ENCODE measurements around the gene RLN1. TPM values are rescaled to one million over a fixed set of nuclear protein-coding genes. Genes with fewer than 3 reads are reported as not detected.
"Not testable (repeated sequence)": the region's sequence is repeated elsewhere in the genome, so short reads cannot be mapped to it uniquely, and the experiment has no call there.

RLN1 gene
- total RNA-seq, 1 donor from 2014 or later: 0.35 TPM

GRCh38 chr9:5326893-5327548, 12.7 kb downstream of the RLN1 start:
- no peak for DNase-seq
- no peak for ATAC-seq
- intact Hi-C loops (cut with micrococcal nuclease): no loop called here

GRCh38 chr9:5326187-5326586, 13.5 kb downstream of the RLN1 start:
- ATAC-seq (no peak), DNase-seq (no peak)
- intact Hi-C loops (cut with micrococcal nuclease): no loop called here

- intact Hi-C loops (cut with micrococcal nuclease); DNase-seq; ATAC-seq: not testable (repeated sequence)
Observed at GRCh38 chr9:5321601-5322000, 18.1 kb downstream of the RLN1 start.

GRCh38 chr9:5321058-5321457, 18.6 kb downstream of the RLN1 start:
- ATAC-seq (no peak), DNase-seq (no peak)
- intact Hi-C loops (cut with micrococcal nuclease): no loop called here

GRCh38 chr9:5316406-5316805, 23.3 kb downstream of the RLN1 start:
- DNase-seq; intact Hi-C loops (cut with micrococcal nuclease); ATAC-seq: not testable (repeated sequence)

DNA sequence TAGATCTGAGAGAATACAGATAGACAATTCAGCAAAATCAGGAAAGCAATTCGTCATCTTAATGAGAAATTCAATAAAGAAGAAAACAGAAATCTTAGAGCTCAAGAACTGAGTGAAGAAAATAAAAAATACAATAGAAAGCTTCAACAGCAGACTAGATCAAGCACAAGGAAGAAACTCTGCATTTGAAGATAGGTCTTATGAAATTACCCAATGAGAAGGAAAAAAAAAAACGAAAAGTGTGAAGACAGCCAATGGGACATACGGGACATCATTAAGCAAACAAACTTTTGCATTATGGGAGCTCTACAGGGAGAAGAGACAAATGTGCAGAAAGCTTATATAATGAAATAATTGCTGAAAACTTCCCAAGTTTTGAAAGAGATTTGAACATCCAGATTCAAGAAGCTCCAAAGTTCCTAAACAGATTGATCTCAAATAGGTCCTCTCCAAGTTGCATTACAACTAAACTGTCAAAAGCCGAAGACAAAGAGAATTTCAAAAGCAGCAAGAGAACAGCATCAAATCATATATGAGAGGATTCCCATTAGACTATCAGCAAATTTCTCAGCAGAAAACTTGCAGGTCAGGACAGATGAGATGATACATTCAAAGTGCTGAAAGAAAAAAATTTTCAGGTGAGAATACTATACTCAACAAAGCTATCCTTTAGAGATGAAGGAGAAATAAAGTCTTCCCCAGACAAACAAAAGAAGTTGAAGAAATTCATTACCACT, 24.3 kb downstream of the RLN1 start:
- intact Hi-C loops (cut with micrococcal nuclease): no loop called here
- no peak for ATAC-seq
- DNase-seq: no peak

DNA sequence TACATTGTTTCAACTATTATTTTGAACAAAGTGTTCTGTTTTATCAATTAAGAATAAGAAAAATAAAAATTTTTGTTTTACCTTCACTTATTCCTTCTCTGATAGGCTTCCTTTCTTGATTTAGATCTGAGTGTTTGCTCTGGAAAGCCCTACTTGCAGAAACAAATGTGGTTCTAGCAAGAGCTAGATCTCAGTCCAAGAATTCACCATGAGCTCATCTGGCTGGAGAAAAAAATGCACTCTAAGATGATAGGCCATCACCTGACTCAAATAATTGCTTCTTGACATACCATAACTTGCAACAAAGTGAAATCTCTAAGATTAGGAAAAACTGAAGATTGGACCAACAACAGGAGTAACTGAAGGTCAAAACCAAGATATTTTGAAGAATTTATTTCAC, 28.8 kb downstream of the RLN1 start:
- intact Hi-C loops (cut with micrococcal nuclease): no loop called here
- no peak for ATAC-seq
- DNase-seq: no peak

GRCh38 chr9:5305741-5306140, 33.9 kb downstream of the RLN1 start:
- ATAC-seq: no peak

DNA sequence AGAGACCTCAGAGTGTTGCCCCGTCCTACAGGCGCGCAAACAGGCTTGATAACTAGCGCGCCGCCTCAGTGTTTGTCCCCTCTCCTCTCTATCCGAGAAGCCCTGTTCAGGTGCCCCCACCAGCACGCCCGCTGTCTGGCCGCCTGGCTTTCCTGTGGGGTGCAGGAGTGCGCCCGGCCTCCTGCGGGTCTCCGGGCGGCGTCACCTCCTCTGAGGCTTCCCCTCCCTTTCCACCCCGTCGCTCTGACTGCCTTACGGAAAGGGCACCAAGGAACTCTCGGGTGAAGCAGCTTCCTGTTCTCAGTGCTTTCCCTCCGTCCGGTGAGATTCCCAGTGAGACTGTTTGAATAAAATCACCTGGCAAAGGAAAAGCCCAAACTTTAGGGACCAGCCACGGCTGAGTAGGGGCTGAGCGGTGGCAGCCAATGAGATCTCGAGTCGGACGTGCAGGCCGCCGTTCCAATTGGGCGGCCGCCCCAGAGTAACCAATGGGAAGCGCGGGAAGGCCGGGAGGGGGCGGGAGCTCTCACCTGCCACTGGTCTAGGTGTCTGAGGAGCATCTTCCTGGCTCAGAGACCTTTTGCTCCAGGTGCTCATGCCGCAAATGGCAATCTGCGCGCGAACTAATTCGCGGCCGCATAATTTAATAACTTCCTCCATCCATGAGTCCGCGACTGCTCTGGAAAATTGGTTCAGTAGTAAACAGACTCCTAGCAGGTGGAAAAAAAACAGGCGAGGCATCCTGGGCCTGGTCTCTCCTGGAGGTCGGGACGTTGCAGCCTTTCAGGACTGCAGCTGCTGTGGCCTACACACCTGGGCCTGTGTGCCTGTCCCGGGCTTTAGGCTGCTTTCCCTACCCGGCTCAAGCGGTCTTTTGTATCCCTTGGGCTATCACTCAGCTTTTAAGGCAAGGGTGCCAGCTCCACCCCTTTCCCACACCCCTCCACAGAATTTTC, 35.6 kb downstream of the RLN1 start, which contains the start of gene RLN2:
Gene RLN2, minus strand, starts transcription at position 877 of the 956 bp plus-strand sequence. Its CDS starts 136 bp downstream, at position 741.
- ATAC-seq: peak; percentile 100
- intact Hi-C loops (cut with micrococcal nuclease); DNase-seq: not testable (repeated sequence)

More at GRCh38 chr9:5305741-5306140, 33.9 kb downstream of the RLN1 start:
- no peak for DNase-seq
- intact Hi-C loops (cut with micrococcal nuclease): no loop called here

DNA sequence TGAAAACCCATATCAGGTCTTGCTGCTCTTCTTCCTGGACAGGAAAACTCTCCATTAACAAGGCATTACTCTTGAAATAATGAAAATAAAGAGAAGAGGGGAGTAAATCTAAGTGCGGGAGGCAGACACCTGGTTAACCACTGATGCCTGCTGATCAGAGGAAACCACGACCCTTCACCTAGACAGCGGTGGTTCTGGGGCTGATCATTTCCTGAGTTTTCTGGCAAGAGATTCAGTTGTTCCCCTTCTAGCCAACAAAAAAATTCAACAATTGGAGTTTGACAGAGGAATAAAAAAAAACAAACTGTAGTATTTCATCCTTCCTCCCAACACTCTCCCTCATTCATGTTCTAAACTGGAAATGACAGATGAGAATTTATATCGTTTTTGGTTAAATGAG, 38.1 kb downstream of the RLN1 start:
- DNase-seq (no peak), ATAC-seq (no peak)
- intact Hi-C loops (cut with micrococcal nuclease): no loop called here

DNA sequence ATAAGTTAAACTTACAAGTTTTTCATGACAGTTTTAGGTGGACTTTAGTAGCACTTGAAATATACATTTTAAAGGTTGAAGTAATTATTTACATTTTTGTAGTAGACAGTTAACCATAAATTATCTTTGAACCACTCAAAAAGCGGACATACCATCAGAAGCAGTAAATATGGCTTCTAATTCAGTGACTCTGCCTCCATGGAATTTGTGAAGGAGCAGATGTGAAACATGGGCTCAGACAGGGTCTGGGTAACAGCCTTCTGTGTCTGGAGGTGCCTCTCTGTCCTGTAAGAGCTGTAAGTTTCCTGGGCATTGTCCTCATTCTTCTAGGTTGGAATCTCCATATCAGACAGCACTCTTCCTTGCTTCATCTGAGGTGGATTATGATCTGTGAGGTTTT, 47.5 kb downstream of the RLN1 start:
- DNase-seq (no peak), ATAC-seq (no peak)
- intact Hi-C loops (cut with micrococcal nuclease): no loop called here

GRCh38 chr9:5288591-5288990, 51.1 kb downstream of the RLN1 start:
- no peak for ATAC-seq

DNA sequence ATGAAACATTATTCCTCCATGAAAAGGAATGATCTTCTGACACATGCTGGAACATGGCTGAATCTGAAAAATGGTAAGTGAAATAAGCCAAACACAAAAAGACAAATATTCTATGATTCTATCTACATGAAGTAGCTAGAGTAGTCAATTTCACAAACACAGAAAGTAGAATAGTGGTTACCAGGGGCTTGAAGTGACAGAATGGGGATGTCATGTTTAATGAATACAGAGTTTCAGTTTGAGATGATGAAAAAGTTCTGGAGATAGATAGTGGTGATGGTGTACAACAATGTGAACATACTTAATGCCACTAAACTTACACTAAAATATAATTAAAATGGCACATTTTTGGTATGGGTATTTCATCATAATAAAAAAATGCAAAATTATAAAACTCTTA, 53.4 kb downstream of the RLN1 start:
- DNase-seq: no peak
- intact Hi-C loops (cut with micrococcal nuclease): no loop called here
- ATAC-seq: no peak

More at GRCh38 chr9:5288591-5288990, 51.1 kb downstream of the RLN1 start:
- intact Hi-C loops (cut with micrococcal nuclease): no loop called here
- DNase-seq: no peak

Other genes with a start within 250 kb of the RLN1 start
- gene INSL6, start 154.2 kb downstream of the RLN1 start, total RNA-seq: not detected
- not detected for gene INSL4, start 108.5 kb downstream of the RLN1 start, total RNA-seq
- gene RLN2, start 35.2 kb downstream of the RLN1 start, total RNA-seq: not detected
- gene PLGRKT, start 98.0 kb upstream of the RLN1 start, total RNA-seq: 41.6 TPM
- gene CD274, start 110.7 kb upstream of the RLN1 start, total RNA-seq: 10.9 TPM
- gene PDCD1LG2, start 170.7 kb upstream of the RLN1 start, total RNA-seq: 2.3 TPM

Measured in left ventricle myocardium superior (tissue), 1 donor.